GM08714 (cell line): ENCODE measurements around the gene TARBP2.

ENCODE experiments used
- H3K4me3 ChIP-seq: fragments of 200-500 bp; sonication (Bioruptor generic); 2 replicates; pipeline ENCODE4 v1.5.1; 2014; ENCODE audit warnings: mild to moderate bottlenecking, low read length, inconsistent platforms
- ZNF274 ChIP-seq: IDR thresholded peaks from 2 replicates; pipeline ENCODE4 v1.6.1; 2012; ENCODE audit warnings: mild to moderate bottlenecking, low read depth, low read length

Gene TARBP2

GRCh38 chr12:53508534-53509170 is 7.6 kb downstream of the TARBP2 start:
- H3K4me3 ChIP-seq = no peak overlapping the region
- no peak for TF ChIP-seq ZNF274

- no peak for TF ChIP-seq ZNF274
- H3K4me3 ChIP-seq = no peak overlapping the region
Observed at GRCh38 chr12:53510181-53510812, 9.2 kb downstream of the TARBP2 start.

- TF ChIP-seq ZNF274 = no peak
- H3K4me3 ChIP-seq = no peak overlapping the region
Observed at GRCh38 chr12:53513712-53514410, 12.8 kb downstream of the TARBP2 start.

GRCh38 chr12:53514628-53515290 is 13.7 kb downstream of the TARBP2 start:
- TF ChIP-seq ZNF274 = no peak
- H3K4me3 ChIP-seq = no peak overlapping the region

- TF ChIP-seq ZNF274 = no peak
- no peak overlapping the region for H3K4me3 ChIP-seq
Observed at GRCh38 chr12:53515291-53515680, 14.2 kb downstream of the TARBP2 start.

- no peak for TF ChIP-seq ZNF274
Observed at GRCh38 chr12:53516758-53517455, 15.8 kb downstream of the TARBP2 start.

GRCh38 chr12:53518381-53518780 is 17.3 kb downstream of the TARBP2 start:
- H3K4me3 ChIP-seq = no peak overlapping the region
- TF ChIP-seq ZNF274 = no peak

More at GRCh38 chr12:53516758-53517455, 15.8 kb downstream of the TARBP2 start:
- no peak overlapping the region for H3K4me3 ChIP-seq

GRCh38 chr12:53523131-53523530 is 22.0 kb downstream of the TARBP2 start:
- no peak overlapping the region for H3K4me3 ChIP-seq
- TF ChIP-seq ZNF274 = no peak

- TF ChIP-seq ZNF274 = no peak
Observed at GRCh38 chr12:53524476-53524875, 23.4 kb downstream of the TARBP2 start.

GRCh38 chr12:53530061-53530460 is 29.0 kb downstream of the TARBP2 start:
- no peak overlapping the region for H3K4me3 ChIP-seq
- TF ChIP-seq ZNF274 = no peak

More at GRCh38 chr12:53524476-53524875, 23.4 kb downstream of the TARBP2 start:
- H3K4me3 ChIP-seq = no peak overlapping the region

GRCh38 chr12:53530920-53531319 is 29.8 kb downstream of the TARBP2 start:
- TF ChIP-seq ZNF274 = no peak

GRCh38 chr12:53532021-53532420 is 30.9 kb downstream of the TARBP2 start:
- no peak overlapping the region for H3K4me3 ChIP-seq
- TF ChIP-seq ZNF274 = no peak

More at GRCh38 chr12:53530920-53531319, 29.8 kb downstream of the TARBP2 start:
- no peak overlapping the region for H3K4me3 ChIP-seq

- TF ChIP-seq ZNF274 = no peak
- no peak overlapping the region for H3K4me3 ChIP-seq
Observed at GRCh38 chr12:53532524-53533445, 31.7 kb downstream of the TARBP2 start.
